ENCODE measurements around the gene DHRS7. TPM values are rescaled to one million over a fixed set of nuclear protein-coding genes. Genes with fewer than 3 reads are reported as not detected.

DHRS7 gene, protein sequence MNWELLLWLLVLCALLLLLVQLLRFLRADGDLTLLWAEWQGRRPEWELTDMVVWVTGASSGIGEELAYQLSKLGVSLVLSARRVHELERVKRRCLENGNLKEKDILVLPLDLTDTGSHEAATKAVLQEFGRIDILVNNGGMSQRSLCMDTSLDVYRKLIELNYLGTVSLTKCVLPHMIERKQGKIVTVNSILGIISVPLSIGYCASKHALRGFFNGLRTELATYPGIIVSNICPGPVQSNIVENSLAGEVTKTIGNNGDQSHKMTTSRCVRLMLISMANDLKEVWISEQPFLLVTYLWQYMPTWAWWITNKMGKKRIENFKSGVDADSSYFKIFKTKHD
- 10 to 100 TPM; 37.7 to 42.8 TPM for total RNA-seq
- polyA plus RNA-seq (2013, experiment 1 of 2), result 38.6 TPM
- 36.3 TPM for polyA plus RNA-seq (2013, experiment 2 of 2)
- long read RNA-seq, experiment 1, transcript DHRS7-209 (7 exons, 1,322 nt), result major isoform, 32 of 37 reads
- long read RNA-seq, experiment 1, partial matches to known transcripts, result 2 of 37 reads
- long read RNA-seq, experiment 1, other reads (novel, unspliced or antisense), result 2 of 37 reads
- long read RNA-seq, experiment 2, transcript DHRS7-209 (7 exons, 1,322 nt), result major isoform, 90 of 95 reads
- long read RNA-seq, experiment 2, partial matches to known transcripts, result 2 of 95 reads
- long read RNA-seq, experiment 2, other reads (novel, unspliced or antisense), result 3 of 95 reads
- long read RNA-seq, experiment 3, transcript DHRS7-209 (7 exons, 1,322 nt), result major isoform, 170 of 175 reads
- long read RNA-seq, experiment 3, partial matches to known transcripts, result 1 of 175 reads
- long read RNA-seq, experiment 3, other reads (novel, unspliced or antisense), result 2 of 175 reads
- long read RNA-seq, experiment 4, transcript DHRS7-209 (7 exons, 1,322 nt), result major isoform, 286 of 308 reads
- long read RNA-seq, experiment 4, partial matches to known transcripts, result 13 of 308 reads
- long read RNA-seq, experiment 4, other reads (novel, unspliced or antisense), result 7 of 308 reads

DNA sequence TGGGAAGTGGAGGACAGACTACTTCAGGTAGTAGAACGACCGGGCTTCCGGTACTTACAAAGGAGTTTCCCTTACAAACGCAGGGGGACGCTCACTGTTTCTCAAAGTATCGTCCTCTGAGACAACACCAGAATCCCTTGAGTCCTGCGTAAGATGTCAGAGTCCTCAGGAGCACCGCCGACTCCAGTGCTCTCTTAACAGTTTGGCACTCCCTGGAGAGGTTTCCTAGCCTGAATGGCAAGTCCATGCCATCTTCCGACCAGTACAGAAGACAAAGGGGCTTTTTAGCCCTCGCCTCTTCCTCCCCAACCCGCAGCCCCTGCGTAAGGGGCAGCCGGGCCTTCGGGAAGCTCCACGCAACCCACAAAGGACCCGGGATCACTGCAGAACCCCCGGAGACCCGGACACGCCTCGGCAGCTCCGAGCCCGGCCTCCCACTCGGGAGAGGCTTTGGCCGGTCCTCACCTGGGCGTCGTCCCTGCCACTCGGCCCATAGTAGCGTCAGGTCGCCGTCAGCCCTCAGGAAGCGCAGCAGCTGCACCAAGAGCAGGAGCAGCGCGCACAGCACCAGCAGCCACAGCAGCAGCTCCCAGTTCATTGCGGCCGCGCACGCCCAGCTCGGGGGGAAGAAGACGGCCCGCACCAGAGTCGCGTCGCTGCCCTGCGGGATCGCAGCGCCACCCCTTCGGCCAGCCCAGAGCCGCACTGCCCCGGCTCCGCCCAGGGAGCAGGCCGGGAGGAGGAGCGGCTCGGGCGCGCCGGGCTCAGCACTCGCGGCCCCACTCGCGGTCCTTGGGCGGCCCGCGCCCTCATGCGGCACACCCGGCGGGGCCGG is at the start of gene DHRS7:
Gene DHRS7 (minus strand): TSS at position 687 of the 835 bp plus-strand sequence. CDS start 89 bp downstream, at position 598.
- H3K4me3 ChIP-seq (ENCODE audit: low read length), result peak within 1 kb of the TSS; percentile 83
- no peaks in the 10 kb centered on the region for H3K27me3 Mint-ChIP-seq (ENCODE audit: insufficient read depth)
- no peaks in the 10 kb centered on the region for H3K36me3 Mint-ChIP-seq (ENCODE audit: low read depth)

DNA sequence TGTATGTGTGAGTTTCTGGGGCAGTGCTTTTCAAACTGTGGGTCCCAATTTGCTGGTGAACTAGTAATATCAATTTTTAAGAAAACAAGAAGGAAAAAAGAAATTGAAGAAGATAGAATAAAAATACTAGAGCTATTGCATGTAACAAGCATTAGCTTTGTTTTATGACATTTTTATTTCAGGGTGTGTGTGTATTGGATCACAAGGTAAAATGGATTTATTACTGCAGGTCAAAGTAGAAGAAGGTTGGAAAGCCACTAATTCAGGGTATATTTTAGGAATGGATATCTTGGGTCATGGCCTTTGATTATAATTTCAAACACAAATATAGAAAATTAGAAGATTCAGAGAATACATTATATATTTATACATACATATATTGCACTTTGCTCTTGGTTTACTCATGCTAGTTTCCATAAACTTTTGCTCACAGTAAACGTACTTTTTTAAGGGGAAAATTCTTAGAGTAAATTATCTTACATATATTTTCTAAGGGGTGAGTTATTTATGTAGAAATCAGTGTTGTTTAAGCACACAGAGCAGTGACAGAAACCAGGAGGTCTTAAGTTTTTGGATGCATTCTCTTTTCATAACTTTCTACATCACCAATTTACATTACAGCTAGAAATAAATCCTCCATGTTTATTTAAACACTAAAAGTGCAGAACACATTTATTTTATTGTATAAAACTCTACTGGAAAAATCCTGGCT is 49.4 kb upstream of the DHRS7 start:
- no peak overlapping the region for H3K27ac Mint-ChIP-seq
- no peaks in the 10 kb centered on the region for H3K4me1 ChIP-seq (ENCODE audit: control insufficient read depth, insufficient read depth, low read length)
- DNase-seq, result no peak
- H3K27ac ChIP-seq (ENCODE audit: low read depth, low read length), result no peak overlapping the region
- H3K4me1 Mint-ChIP-seq, result peaks cover 5% of the 10 kb centered on the region
- H3K9me3 Mint-ChIP-seq, result no peaks in the 10 kb centered on the region
- H3K27me3 ChIP-seq (ENCODE audit: control insufficient read depth, insufficient read depth, low read length, poor library complexity, severe bottlenecking), result no peaks in the 10 kb centered on the region
- TF ChIP-seq, protein P1, sequence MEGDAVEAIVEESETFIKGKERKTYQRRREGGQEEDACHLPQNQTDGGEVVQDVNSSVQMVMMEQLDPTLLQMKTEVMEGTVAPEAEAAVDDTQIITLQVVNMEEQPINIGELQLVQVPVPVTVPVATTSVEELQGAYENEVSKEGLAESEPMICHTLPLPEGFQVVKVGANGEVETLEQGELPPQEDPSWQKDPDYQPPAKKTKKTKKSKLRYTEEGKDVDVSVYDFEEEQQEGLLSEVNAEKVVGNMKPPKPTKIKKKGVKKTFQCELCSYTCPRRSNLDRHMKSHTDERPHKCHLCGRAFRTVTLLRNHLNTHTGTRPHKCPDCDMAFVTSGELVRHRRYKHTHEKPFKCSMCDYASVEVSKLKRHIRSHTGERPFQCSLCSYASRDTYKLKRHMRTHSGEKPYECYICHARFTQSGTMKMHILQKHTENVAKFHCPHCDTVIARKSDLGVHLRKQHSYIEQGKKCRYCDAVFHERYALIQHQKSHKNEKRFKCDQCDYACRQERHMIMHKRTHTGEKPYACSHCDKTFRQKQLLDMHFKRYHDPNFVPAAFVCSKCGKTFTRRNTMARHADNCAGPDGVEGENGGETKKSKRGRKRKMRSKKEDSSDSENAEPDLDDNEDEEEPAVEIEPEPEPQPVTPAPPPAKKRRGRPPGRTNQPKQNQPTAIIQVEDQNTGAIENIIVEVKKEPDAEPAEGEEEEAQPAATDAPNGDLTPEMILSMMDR (conservative IDR thresholded peaks at IDR 0.05), result no peak
- no peaks in the 10 kb centered on the region for H3K36me3 ChIP-seq (ENCODE audit: control insufficient read depth, insufficient read depth, low read length)
- H3K4me3 ChIP-seq (ENCODE audit: low read length), result no peak overlapping the region
- H3K9ac ChIP-seq (ENCODE audit: extremely low read depth, low read length, poor library complexity, severe bottlenecking), result no peak overlapping the region
- no CpG with 5 or more reads among the region's 1 CpG for WGBS, 2 experiments (ENCODE audit: insufficient coverage in 1 of 2, insufficient read length in 1 of 2)
- peaks cover 2% of the 10 kb centered on the region for H3K27me3 Mint-ChIP-seq (ENCODE audit: insufficient read depth)
- no peaks in the 10 kb centered on the region for H3K9me3 ChIP-seq (ENCODE audit: control insufficient read depth, low read length)
- no peaks in the 10 kb centered on the region for H3K36me3 Mint-ChIP-seq (ENCODE audit: low read depth)
- no peak overlapping the region for H3K4me3 Mint-ChIP-seq

More for the DNA sequence above, at the start of gene DHRS7:
- Histone ChIP-seq H3K9me3 (ENCODE audit: control insufficient read depth, low read length) (no peaks in the 10 kb centered on the region), H3K9ac (ENCODE audit: extremely low read depth, low read length, poor library complexity, severe bottlenecking) (peak within 1 kb of the TSS; percentile 59), H3K4me1 (ENCODE audit: control insufficient read depth, insufficient read depth, low read length) (no peaks in the 10 kb centered on the region), H3K27me3 (ENCODE audit: control insufficient read depth, insufficient read depth, low read length, poor library complexity, severe bottlenecking) (no peaks in the 10 kb centered on the region), H3K27ac (ENCODE audit: low read depth, low read length) (peak within 1 kb of the TSS; percentile 74), H3K36me3 (ENCODE audit: control insufficient read depth, insufficient read depth, low read length) (no peaks in the 10 kb centered on the region)
- TF ChIP-seq, protein P1 (conservative IDR thresholded peaks at IDR 0.05), result peak; percentile 60
- Mint-ChIP-seq H3K4me1 (peaks cover 12% of the 10 kb centered on the region), H3K4me3 (peak within 1 kb of the TSS; percentile 89), H3K9me3 (no peaks in the 10 kb centered on the region), H3K27ac (peak within 1 kb of the TSS; percentile 83)
- WGBS, 2 experiments (ENCODE audit: insufficient coverage in 1 of 2, insufficient read length in 1 of 2), result 0 to 1% methylated on average over 8 to 68 of the region's 68 CpGs
- peak; percentile 90 for DNase-seq

All from endodermal cell (in vitro differentiated cells).